ENCODE data around the gene RTP4.

DNA sequence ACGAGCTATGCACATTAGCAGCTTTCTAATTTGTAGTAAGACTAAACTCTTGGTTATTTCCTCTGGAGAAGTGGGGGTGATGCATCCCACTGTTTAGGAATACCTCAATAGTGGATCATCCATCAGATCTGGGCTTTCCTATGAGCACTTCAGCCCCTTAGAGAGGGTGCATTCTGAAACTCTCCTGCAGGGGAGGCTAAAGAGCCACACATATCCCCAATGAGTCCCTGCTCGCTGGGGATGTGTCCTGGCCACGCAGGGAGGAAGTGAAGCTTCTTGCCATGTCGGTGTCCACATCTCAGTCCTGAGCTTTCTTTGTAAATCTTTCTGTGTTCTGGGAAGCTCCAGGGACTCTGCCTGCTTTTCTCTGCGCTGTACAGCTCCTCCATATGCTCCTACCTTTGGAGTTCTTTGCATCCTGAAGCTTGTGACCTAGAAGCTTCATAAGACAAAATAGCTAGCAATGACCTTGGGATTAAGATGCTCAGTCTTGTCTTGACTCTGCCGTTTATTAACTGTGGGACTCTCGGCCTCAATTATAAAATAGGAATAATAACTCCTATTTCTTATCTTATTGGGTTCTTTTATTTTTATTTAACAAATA is 48.4 kb upstream of the RTP4 start:
- TF ChIP-seq, protein P1, sequence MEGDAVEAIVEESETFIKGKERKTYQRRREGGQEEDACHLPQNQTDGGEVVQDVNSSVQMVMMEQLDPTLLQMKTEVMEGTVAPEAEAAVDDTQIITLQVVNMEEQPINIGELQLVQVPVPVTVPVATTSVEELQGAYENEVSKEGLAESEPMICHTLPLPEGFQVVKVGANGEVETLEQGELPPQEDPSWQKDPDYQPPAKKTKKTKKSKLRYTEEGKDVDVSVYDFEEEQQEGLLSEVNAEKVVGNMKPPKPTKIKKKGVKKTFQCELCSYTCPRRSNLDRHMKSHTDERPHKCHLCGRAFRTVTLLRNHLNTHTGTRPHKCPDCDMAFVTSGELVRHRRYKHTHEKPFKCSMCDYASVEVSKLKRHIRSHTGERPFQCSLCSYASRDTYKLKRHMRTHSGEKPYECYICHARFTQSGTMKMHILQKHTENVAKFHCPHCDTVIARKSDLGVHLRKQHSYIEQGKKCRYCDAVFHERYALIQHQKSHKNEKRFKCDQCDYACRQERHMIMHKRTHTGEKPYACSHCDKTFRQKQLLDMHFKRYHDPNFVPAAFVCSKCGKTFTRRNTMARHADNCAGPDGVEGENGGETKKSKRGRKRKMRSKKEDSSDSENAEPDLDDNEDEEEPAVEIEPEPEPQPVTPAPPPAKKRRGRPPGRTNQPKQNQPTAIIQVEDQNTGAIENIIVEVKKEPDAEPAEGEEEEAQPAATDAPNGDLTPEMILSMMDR (IDR thresholded peaks at IDR 0.05 in 8 of 11, conservative IDR thresholded peaks at IDR 0.05 in 3 of 11), result peak; percentile 58 to 82 (median 75)
- TF ChIP-seq POLR2A (IDR thresholded peaks at IDR 0.05) (no peak), POLR2AphosphoS5 (IDR thresholded peaks at IDR 0.05) (no peak)

Measured in spleen (tissue), 7 donors.